OCI-LY7 (cell line): Measurements from ENCODE around the gene NOL7. TPM values are rescaled to one million over a fixed set of nuclear protein-coding genes. Genes with fewer than 3 reads are reported as not detected.

Experiments
- BruUV-seq: library from RNA; stranded (reverse); fragments of 400-500 nt; replicated peaks from 2 replicates; lab custom pipeline; 2021; lab: Mats Ljungman, UMichigan
- CTCF ChIA-PET: fragments of 300-600 bp; sonication (Branson Sonifier 250); formaldehyde crosslinking; loops from one replicate; lab custom pipeline; 2022; ENCODE audit warnings: antibody characterized with exemption; ENCODE audit not compliant: unreplicated experiment; lab: Charles Lee
- POLR2A ChIA-PET: fragments of 300-600 bp; sonication (Branson Sonifier 250); formaldehyde crosslinking; loops from one replicate; lab custom pipeline; 2022; ENCODE audit warnings: antibody characterized with exemption; lab: Charles Lee
- DNase-seq: peaks from one replicate; pipeline ENCODE4 v3.0.0-alpha.2; 2015; ENCODE audit warnings: low spot score
- H2AFZ ChIP-seq: fragments of 200-600 bp; sonication (generic), shearing (Covaris generic); 2 replicates; pipeline ENCODE4 v1.6.1; 2014; ENCODE audit warnings: mild to moderate bottlenecking, antibody characterized with exemption, low read length, moderate library complexity
- H3K27ac ChIP-seq: fragments of 200-600 bp; sonication (generic); 2 replicates; pipeline ENCODE4 v1.5.1; 2014; ENCODE audit warnings: mixed run types, low read depth, mild to moderate bottlenecking, moderate library complexity, low read length, inconsistent platforms; ENCODE audit not compliant: poor library complexity, severe bottlenecking
- H3K36me3 ChIP-seq: fragments of 200-600 bp; sonication (generic); 2 replicates; pipeline ENCODE4 v1.6.1; 2014; ENCODE audit warnings: mild to moderate bottlenecking, antibody characterized with exemption, low read length, moderate library complexity, mixed read lengths; ENCODE audit not compliant: insufficient read depth
- H3K4me1 ChIP-seq: fragments of 200-600 bp; sonication (generic); 2 replicates; pipeline ENCODE4 v1.5.1; 2014; ENCODE audit warnings: mild to moderate bottlenecking, low read length; ENCODE audit not compliant: insufficient read depth, poor library complexity, severe bottlenecking
- H3K4me2 ChIP-seq: fragments of 200-600 bp; sonication (generic); 2 replicates; pipeline ENCODE4 v1.6.1; 2014; ENCODE audit warnings: mild to moderate bottlenecking, low read length
- H3K4me3 ChIP-seq: fragments of 200-600 bp; sonication (generic); 2 replicates; pipeline ENCODE4 v1.5.1; 2014; ENCODE audit warnings: mild to moderate bottlenecking, low read depth, low read length; ENCODE audit not compliant: poor library complexity, severe bottlenecking
- H3K79me2 ChIP-seq: fragments of 200-600 bp; sonication (generic); 2 replicates; pipeline ENCODE4 v1.6.1; 2016; ENCODE audit warnings: low read depth, mild to moderate bottlenecking, low read length, moderate library complexity, mixed read lengths; ENCODE audit not compliant: insufficient read depth
- H3K9me2 ChIP-seq: fragments of 200-600 bp; sonication (generic); 2 replicates; pipeline ENCODE4 v1.6.1; 2016; ENCODE audit warnings: mild to moderate bottlenecking, low read length, mixed read lengths; ENCODE audit not compliant: insufficient read depth
- H3K9me3 ChIP-seq: fragments of 200-600 bp; sonication (generic); 2 replicates; pipeline ENCODE4 v1.6.1; 2014; ENCODE audit warnings: mild to moderate bottlenecking, mixed run types, low read length, mixed read lengths
- H4K20me1 ChIP-seq: fragments of 200-600 bp; sonication (generic); 2 replicates; pipeline ENCODE4 v1.6.1; 2014; ENCODE audit warnings: mild to moderate bottlenecking, antibody characterized with exemption, low read length, moderate library complexity, mixed read lengths; ENCODE audit not compliant: insufficient read depth
- CTCF ChIP-seq: fragments of 200-600 bp; sonication (generic); conservative IDR thresholded peaks from 2 replicates; pipeline ENCODE4 v1.5.1; 2014; ENCODE audit warnings: mild to moderate bottlenecking, antibody characterized with exemption, low read length, moderate library complexity, mixed read lengths
- EZH2phosphoT487 ChIP-seq: fragments of 200-600 bp; sonication (generic); IDR thresholded peaks from 2 replicates; pipeline ENCODE4 v1.6.1; 2018; ENCODE audit warnings: low read depth, borderline replicate concordance, mild to moderate bottlenecking, mixed run types, antibody characterized with exemption, low read length, moderate library complexity, mixed read lengths
- intact Hi-C: fragments of 100-400 bp; cut with micrococcal nuclease; formaldehyde crosslinking; loops from one replicate; pipeline ENCODE4 v1.10.0; 2022; ENCODE audit not compliant: unreplicated experiment
- total RNA-seq, 2 experiments: library from RNA; depleted of rRNA in 1 of 2; stranded (reverse); fragments of >200 nt in 1 of 2; shearing (Covaris generic) in 1 of 2; gene quantifications; 2 replicates each; pipeline ENCODE4 v1.2.3, GENCODE V29; 2014 to 2022

Gene NOL7
- total RNA-seq, 2 experiments from 2014 or later, result 67.5 to 103 TPM

- POLR2A ChIA-PET, result no interaction called here
Observed at GRCh38 chr6:13638014-13638413, 22.9 kb downstream of the NOL7 start.

GRCh38 chr6:13638626-13639025 is 23.5 kb downstream of the NOL7 start:
- BruUV-seq, result no TSS peak
- Histone ChIP-seq H3K4me3 (no peak overlapping the region), H4K20me1 (no peaks in the 10 kb centered on the region), H3K4me1 (peaks cover 11% of the 10 kb centered on the region), H3K79me2 (no peaks in the 10 kb centered on the region), H3K9me2 (no peaks in the 10 kb centered on the region), H2AFZ (no peak overlapping the region), H3K4me2 (no peak overlapping the region), H3K36me3 (peaks cover 71% of the 10 kb centered on the region), H3K9me3 (no peaks in the 10 kb centered on the region), H3K27ac (no peak overlapping the region)
- CTCF ChIA-PET, result no interaction called here
- intact Hi-C loops, result no loop called here
- DNase-seq, result no peak
- TF ChIP-seq EZH2phosphoT487 (no peak), CTCF (no peak)
- POLR2A ChIA-PET, result interaction anchor here (0.6 kb wide), 1 partner anchor 19 kb away, joined by 3 read pairs; no protein-coding TSS in a partner anchor

More at GRCh38 chr6:13638014-13638413, 22.9 kb downstream of the NOL7 start:
- no peak overlapping the region for H3K4me2 ChIP-seq
- peaks cover 11% of the 10 kb centered on the region for H3K4me1 ChIP-seq
- TF ChIP-seq EZH2phosphoT487, result no peak
- TF ChIP-seq CTCF, result no peak
- no peaks in the 10 kb centered on the region for H3K9me2 ChIP-seq
- no peak overlapping the region for H3K4me3 ChIP-seq
- no peaks in the 10 kb centered on the region for H3K9me3 ChIP-seq
- no peak overlapping the region for H3K27ac ChIP-seq
- intact Hi-C loops, result no loop called here
- no TSS peak for BruUV-seq
- H3K79me2 ChIP-seq, result no peaks in the 10 kb centered on the region
- no peak for DNase-seq
- no peak overlapping the region for H2AFZ ChIP-seq
- CTCF ChIA-PET, result no interaction called here
- peaks cover 68% of the 10 kb centered on the region for H3K36me3 ChIP-seq
- H4K20me1 ChIP-seq, result no peaks in the 10 kb centered on the region

- no TSS peak for BruUV-seq
- no peak for DNase-seq
- Histone ChIP-seq H3K4me3 (no peak overlapping the region), H3K9me2 (no peaks in the 10 kb centered on the region), H3K27ac (no peak overlapping the region), H4K20me1 (no peaks in the 10 kb centered on the region), H3K79me2 (no peaks in the 10 kb centered on the region), H3K4me1 (peaks cover 4% of the 10 kb centered on the region), H3K9me3 (no peaks in the 10 kb centered on the region), H3K36me3 (peaks cover 65% of the 10 kb centered on the region), H3K4me2 (no peak overlapping the region), H2AFZ (no peak overlapping the region)
- CTCF ChIA-PET, result no interaction called here
- POLR2A ChIA-PET, result interaction anchor here (0.5 to 1.1 kb wide), 4 partner anchors 9 to 135 kb away, joined by 3 to 4 read pairs (median 3); no protein-coding TSS in a partner anchor
- TF ChIP-seq EZH2phosphoT487, result no peak
- intact Hi-C loops, result no loop called here
Observed at GRCh38 chr6:13641315-13641714, 26.2 kb downstream of the NOL7 start.
